ENCODE measurements around the gene CGREF1.

CGREF1 gene

GRCh38 chr2:27089111-27089954 lies 29.6 kb downstream of the CGREF1 start:
- Histone ChIP-seq H3K36me3 (replicated peaks) (no peaks in the 10 kb centered on the region), H3K27me3 (replicated peaks) (no peaks in the 10 kb centered on the region), H3K27ac (no peak overlapping the region), H3K4me3 (ENCODE audit: low read depth, low read length) (no peak overlapping the region)
- in situ Hi-C loops (cut with HindIII; ENCODE audit: low pct_ligation_motif_present, low sequenced_read_pairs) = no loop called here
- no peak for DNase-seq
- no peak for TF ChIP-seq CTCF (IDR thresholded peaks at IDR 0.05; ENCODE audit: low read depth, low read length, missing control alignments)

GRCh38 chr2:27088634-27089033 lies 30.3 kb downstream of the CGREF1 start:
- no peak for TF ChIP-seq CTCF (IDR thresholded peaks at IDR 0.05; ENCODE audit: low read depth, low read length, missing control alignments)
- Histone ChIP-seq H3K36me3 (replicated peaks) (no peaks in the 10 kb centered on the region), H3K27ac (no peak overlapping the region), H3K27me3 (replicated peaks) (no peaks in the 10 kb centered on the region), H3K4me3 (ENCODE audit: low read depth, low read length) (no peak overlapping the region)
- DNase-seq = no peak
- in situ Hi-C loops (cut with HindIII; ENCODE audit: low pct_ligation_motif_present, low sequenced_read_pairs) = no loop called here

- Histone ChIP-seq H3K36me3 (replicated peaks) (peaks cover 3% of the 10 kb centered on the region), H3K27ac (no peak overlapping the region), H3K4me3 (ENCODE audit: low read depth, low read length) (no peak overlapping the region), H3K27me3 (replicated peaks) (no peaks in the 10 kb centered on the region)
- no peak for TF ChIP-seq CTCF (IDR thresholded peaks at IDR 0.05; ENCODE audit: low read depth, low read length, missing control alignments)
- in situ Hi-C loops (cut with HindIII; ENCODE audit: low pct_ligation_motif_present, low sequenced_read_pairs) = no loop called here
- no peak for DNase-seq
These were observed 31.0 kb downstream of the CGREF1 start for GRCh38 chr2:27087823-27088410.

DNA sequence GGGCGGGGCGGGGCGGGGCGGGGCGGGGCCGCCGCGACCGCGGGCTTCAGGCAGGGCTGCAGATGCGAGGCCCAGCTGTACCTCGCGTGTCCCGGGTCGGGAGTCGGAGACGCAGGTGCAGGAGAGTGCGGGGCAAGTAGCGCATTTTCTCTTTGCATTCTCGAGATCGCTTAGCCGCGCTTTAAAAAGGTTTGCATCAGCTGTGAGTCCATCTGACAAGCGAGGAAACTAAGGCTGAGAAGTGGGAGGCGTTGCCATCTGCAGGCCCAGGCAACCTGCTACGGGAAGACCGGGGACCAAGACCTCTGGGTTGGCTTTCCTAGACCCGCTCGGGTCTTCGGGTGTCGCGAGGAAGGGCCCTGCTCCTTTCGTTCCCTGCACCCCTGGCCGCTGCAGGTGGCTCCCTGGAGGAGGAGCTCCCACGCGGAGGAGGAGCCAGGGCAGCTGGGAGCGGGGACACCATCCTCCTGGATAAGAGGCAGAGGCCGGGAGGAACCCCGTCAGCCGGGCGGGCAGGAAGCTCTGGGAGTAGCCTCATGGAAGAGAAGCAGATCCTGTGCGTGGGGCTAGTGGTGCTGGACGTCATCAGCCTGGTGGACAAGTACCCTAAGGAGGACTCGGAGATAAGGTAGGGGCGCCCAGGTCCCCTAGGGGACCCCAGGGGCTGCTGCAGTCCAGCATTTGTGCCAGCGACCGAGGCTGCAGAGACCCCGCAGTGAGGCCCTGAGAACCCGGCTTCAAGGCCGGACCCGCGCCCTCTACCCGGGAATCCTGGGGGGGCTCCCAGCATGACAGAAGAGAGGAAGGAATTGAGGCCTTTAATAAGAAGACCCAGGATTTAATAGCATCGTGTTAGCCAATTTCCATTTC lies 32.0 kb downstream of the CGREF1 start, which contains the start of gene KHK:
Gene KHK (plus strand): TSS at position 49 of the 870 bp plus-strand sequence. CDS start 488 bp downstream, at position 537.
- no peak for TF ChIP-seq CTCF (IDR thresholded peaks at IDR 0.05; ENCODE audit: low read depth, low read length, missing control alignments)
- DNase-seq = no peak
- H3K27me3 ChIP-seq (replicated peaks) = no peaks in the 10 kb centered on the region
- in situ Hi-C loops (cut with HindIII; ENCODE audit: low pct_ligation_motif_present, low sequenced_read_pairs) = no loop called here
- peak within 1 kb of the TSS; percentile 53 for H3K27ac ChIP-seq
- peaks cover 3% of the 10 kb centered on the region for H3K36me3 ChIP-seq (replicated peaks)
- peak within 1 kb of the TSS; percentile 59 for H3K4me3 ChIP-seq (ENCODE audit: low read depth, low read length)

GRCh38 chr2:27086090-27086723 lies 32.7 kb downstream of the CGREF1 start:
- peak; percentile 86 for DNase-seq
- in situ Hi-C loops (cut with HindIII; ENCODE audit: low pct_ligation_motif_present, low sequenced_read_pairs) = no loop called here
- Histone ChIP-seq H3K27me3 (replicated peaks) (no peaks in the 10 kb centered on the region), H3K4me3 (ENCODE audit: low read depth, low read length) (peak overlapping the region; percentile 59), H3K27ac (peak overlapping the region; percentile 53), H3K36me3 (replicated peaks) (peaks cover 3% of the 10 kb centered on the region)
- TF ChIP-seq CTCF (IDR thresholded peaks at IDR 0.05; ENCODE audit: low read depth, low read length, missing control alignments) = peak; percentile 61
